ENCODE results near the gene ENOSF1.
"Not testable (repeated sequence)": the region's sequence is repeated elsewhere in the genome, so short reads cannot be mapped to it uniquely, and the experiment has no call there.

Gene ENOSF1

DNA sequence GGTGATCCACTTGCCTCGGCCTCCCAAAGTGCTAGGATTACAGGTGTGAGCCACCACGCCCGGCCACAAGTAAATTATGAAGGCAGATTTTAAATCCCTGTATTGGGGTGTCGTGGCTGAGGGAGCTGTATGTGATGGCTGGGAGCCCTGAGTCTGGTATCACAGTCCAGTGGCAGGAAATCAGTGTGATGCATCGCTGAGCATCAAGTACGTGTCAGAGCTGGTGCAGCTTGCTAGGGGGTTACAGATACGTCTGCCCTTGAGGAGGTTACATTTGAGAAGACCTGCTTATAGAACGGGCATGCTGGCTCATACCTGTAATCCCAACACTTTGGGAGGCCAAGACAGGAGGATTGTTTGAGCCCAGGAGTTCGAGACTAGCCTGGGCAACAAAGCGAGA is 4.3 kb downstream of the ENOSF1 start:
- DNase-seq (ENCODE audit: low read depth, low spot score), result no peak

DNA sequence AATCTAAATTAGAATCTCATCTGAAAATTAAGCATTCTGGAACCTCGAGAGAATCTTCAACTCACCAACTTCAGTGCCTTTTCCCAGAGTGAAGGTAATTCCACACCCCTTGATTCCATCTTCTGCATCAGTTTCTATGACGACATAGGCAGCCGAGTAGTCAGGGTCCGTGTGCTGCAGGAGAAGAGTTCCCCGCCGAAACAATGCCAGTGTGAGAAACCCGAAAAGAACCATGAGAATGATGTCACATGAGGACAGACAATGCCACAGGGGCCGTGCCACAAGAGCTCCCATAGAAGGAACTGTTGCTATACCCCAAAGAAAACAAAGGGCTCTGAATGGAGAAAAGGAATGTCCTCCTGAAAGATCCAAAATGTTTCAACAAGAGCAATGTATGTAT is 6.0 kb downstream of the ENOSF1 start:
- no peak for DNase-seq (ENCODE audit: low read depth, low spot score)

DNA sequence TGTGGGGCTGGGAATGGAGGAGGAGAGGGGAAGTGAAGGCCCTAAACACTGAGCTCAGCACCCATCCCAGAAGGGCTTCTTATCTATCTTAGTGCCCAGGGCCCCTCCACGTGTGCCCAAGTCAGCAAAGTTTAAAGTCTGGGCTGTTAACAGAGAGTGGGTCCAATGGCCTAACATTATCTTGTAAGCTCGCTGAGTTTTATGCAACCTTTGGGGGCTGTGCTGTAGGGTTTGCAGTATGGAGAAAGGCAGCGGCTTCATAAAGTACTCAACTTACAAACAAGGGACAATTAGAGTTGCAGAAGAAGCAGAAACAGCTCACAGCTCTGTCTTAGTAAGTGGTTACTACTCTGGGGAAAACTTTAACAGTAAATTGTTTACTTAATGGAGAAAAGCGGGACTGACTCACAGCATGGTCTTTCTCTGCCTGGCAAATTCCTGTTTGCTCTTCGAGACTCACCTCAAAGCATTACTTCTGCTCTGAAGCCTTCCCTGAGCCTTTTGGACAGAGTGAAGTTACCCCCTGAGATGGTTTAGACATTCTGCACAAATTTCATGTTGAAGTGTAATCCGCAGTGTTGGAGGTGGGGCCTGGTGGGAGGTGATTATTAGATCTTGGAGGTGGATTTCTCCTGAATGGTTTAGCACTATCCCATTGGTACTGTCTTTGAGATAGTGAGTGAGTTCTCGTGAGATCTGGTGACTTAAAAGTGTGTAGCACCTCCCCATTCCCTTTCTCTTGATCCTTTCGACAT is 9.0 kb downstream of the ENOSF1 start:
- no peak for DNase-seq (ENCODE audit: low read depth, low spot score)

DNA sequence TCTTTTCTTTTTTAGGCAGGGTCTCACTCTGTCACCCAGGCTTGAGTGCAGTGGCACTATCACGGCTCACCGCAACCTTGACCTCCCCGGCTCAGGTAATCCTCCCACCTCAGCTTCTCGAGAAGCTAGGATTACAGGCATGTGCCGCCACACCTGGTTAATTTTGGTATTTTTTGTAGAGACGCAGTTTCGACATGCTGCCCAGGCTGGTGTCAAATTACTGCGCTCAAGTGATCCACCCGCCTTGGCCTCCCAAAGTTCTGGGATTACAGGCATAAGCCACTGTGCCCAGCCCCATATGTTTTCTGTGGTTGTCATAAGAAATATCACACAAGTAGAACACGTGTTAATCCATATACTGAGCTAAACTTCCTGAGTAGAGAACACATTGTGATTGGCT is 14.6 kb downstream of the ENOSF1 start:
- DNase-seq (ENCODE audit: low read depth, low spot score), result no peak

GRCh38 chr18:697012-697411 is 15.4 kb downstream of the ENOSF1 start:
- DNase-seq (ENCODE audit: low read depth, low spot score), result no peak

GRCh38 chr18:693466-694187 is 18.8 kb downstream of the ENOSF1 start:
- no peak for DNase-seq (ENCODE audit: low read depth, low spot score)

DNA sequence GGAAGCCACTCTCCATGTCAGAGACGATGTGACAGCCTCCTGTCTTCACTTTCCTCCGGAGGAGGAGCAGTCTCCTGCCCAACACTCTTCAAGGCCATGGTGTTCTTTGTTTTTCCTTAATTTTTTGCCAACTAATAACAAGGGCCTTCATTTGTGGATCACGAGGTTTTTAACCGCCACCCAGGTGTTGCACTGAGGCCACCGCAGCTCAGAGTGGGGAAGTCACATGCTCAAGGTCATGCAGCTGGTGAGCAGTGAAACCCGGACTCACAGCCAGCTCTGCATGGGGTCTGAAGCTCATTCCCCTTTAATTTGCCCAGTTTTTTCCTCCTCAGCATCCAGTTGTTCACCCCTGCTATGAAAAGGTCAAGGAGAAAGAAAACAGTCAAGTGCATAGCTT is 19.6 kb downstream of the ENOSF1 start:
- no peak for DNase-seq (ENCODE audit: low read depth, low spot score)

- no peak for DNase-seq (ENCODE audit: low read depth, low spot score)
Observed at GRCh38 chr18:688323-688722, 24.1 kb downstream of the ENOSF1 start.

GRCh38 chr18:686339-687111 is 25.9 kb downstream of the ENOSF1 start:
- no peak for DNase-seq (ENCODE audit: low read depth, low spot score)

DNA sequence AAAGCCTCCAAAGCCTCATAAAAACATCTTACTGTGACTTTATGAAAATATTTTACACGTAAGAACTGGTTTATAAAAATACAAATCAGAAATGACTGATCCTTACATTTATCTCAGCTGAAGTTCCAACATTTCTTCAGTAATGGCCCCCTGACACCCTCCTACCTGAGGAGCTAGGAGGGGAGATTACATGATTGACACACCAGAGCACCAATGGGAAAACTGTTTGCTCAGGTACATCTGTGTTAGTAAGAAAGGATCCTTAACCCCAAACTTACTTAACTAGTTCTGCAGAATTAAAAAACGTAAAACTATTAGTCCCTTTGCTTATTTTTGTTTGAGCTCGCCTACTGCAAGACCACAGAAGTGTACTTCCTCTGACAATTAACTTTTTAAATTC is 27.0 kb downstream of the ENOSF1 start:
- no peak for DNase-seq (ENCODE audit: low read depth, low spot score)

GRCh38 chr18:683531-683930 is 28.9 kb downstream of the ENOSF1 start:
- no peak for DNase-seq (ENCODE audit: low read depth, low spot score)

DNA sequence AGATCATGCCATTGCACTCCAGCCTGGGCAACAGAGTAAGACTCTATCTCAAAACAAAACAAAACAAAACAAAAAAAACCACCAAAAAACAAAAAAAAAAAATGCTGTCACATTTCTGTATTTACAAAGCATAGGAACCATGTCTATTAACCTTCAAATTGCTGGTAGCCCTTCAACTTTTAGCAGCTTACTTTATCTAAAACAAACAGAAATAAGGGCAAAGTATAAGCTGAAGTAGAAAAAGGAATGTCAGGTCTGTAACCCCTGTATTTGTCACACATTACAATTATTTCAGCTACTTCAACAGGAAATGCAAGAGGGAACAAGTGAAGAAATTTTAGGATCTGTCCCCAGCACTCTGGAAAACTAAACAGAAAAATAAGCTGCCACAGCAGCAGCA is 29.6 kb downstream of the ENOSF1 start:
- DNase-seq (ENCODE audit: low read depth, low spot score), result no peak

DNA sequence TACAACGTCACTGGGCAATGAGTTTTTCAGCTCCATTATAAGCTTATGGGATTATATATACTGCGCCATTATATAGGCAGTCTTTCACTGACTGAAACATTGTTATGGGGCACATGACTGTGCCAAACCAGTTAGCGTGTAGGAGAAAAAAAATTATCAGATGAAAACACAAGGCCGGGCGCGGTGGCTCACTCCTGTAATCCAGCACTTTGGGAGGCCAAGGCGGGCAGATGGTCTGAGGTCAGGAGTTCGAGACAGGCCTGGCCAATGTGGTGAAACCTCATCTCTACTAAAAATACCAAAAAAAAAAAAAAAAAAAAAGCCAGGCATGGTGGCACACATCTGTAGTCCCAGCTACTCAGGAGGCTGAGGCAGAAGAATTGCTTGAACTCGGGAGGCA is 30.0 kb downstream of the ENOSF1 start:
- DNase-seq (ENCODE audit: low read depth, low spot score), result not testable (repeated sequence)

GRCh38 chr18:681985-682384 is 30.4 kb downstream of the ENOSF1 start:
- no peak for DNase-seq (ENCODE audit: low read depth, low spot score)

GRCh38 chr18:680392-680791 is 32.0 kb downstream of the ENOSF1 start:
- DNase-seq (ENCODE audit: low read depth, low spot score), result no peak

GRCh38 chr18:679516-679915 is 32.9 kb downstream of the ENOSF1 start:
- no peak for DNase-seq (ENCODE audit: low read depth, low spot score)

GRCh38 chr18:678482-679182 is 33.8 kb downstream of the ENOSF1 start:
- no peak for DNase-seq (ENCODE audit: low read depth, low spot score)

GRCh38 chr18:677951-678381 is 34.5 kb downstream of the ENOSF1 start:
- no peak for DNase-seq (ENCODE audit: low read depth, low spot score)

DNA sequence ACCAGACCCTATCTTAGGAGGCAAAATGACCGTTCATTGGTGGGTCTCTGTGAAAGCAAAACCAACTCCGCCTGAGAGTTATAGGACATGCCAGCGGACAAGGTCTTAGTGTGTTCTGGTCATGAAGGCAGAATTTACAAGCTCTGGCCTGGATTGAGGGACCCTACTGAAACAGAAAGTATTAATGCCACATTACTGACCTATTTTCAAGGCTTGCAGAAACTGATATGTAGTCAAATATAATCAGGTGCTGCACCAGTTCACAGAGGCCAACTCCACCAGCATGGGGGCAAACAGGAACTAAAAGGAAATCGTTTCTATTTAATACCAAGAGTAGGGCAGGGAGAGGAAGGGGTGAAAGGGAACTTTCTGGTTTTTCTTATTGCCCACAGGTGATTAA is 35.3 kb downstream of the ENOSF1 start:
- no peak for DNase-seq (ENCODE audit: low read depth, low spot score)

DNA sequence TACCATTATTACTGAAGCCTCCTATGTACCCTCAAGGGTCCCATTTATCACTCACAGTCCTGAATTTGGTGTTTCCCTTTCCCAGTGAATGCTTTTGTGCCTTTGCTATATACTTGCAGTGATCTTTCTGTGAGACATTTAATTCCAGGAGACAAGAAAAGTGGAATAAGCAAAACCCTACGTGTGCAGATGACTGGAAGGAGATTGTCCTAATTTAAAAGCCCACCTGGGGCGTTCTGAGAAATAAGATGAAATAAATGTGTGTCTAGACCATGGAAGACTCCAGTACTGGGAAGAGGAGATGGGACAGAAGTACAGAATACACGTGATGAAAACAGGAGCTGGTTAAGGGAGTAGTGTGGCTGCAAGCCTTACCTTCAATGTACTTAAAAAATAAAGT is 35.7 kb downstream of the ENOSF1 start:
- no peak for DNase-seq (ENCODE audit: low read depth, low spot score)

- no peak for DNase-seq (ENCODE audit: low read depth, low spot score)
Observed at GRCh38 chr18:676069-676468, 36.4 kb downstream of the ENOSF1 start.

DNA sequence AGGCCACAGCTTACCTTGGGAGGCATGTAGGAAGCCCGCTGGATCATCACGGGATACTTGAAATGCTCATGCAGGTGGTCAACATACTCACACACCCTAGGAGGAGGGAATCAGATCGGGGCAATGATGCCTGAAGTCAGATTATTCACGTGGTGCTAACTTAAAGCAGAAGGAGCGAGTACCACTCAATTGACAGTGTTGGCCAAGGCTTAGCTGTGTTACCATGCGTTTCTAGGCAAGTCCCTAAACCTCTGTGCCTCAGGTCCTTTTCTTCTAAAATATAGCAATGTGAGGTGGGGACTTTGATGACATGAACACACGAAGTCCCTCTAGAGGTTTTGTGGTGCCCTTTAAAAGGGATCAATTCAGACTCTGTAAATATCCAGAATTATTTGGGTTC is 37.1 kb downstream of the ENOSF1 start:
- no peak for DNase-seq (ENCODE audit: low read depth, low spot score)
